Stomach (tissue), 9 donors: Measurements from ENCODE around the gene USP6NL. TPM values are rescaled to one million over a fixed set of nuclear protein-coding genes. Genes with fewer than 3 reads are reported as not detected.

Experiments used
- DNase-seq, 2 donors: peaks; one replicate each; pipeline versions ENCODE4 v3.0.0 to v3.0.0-alpha.2; 2013 to 2019
- H3K27ac ChIP-seq, 5 donors: fragments of 200-600 bp in 4 of 5; sonication (generic) in 4 of 5; one replicate each; pipeline ENCODE4 v1.5.1; 2013 to 2019; ENCODE audit warnings: mild to moderate bottlenecking in 1 of 5, moderate library complexity in 1 of 5
- H3K27me3 ChIP-seq, 3 donors: fragments of 200-600 bp; sonication (generic); one replicate each; pipeline ENCODE4 v1.5.1; 2017 to 2019; ENCODE audit warnings: mixed run types in 1 of 3
- H3K36me3 ChIP-seq, 4 donors: fragments of 200-600 bp; sonication (generic); 1 replicate in 3 of 4; 2 replicates in 1 of 4; pipeline ENCODE4 v1.5.1; 2016 to 2019
- H3K4me1 ChIP-seq, 4 donors: fragments of 200-600 bp; sonication (generic); one replicate each; pipeline ENCODE4 v1.5.1; 2016 to 2019
- H3K4me3 ChIP-seq, 4 donors: fragments of 200-600 bp; sonication (generic) in 3 of 4; one replicate each; pipeline ENCODE4 v1.5.1; 2016 to 2019; ENCODE audit warnings: mild to moderate bottlenecking in 1 of 4
- H3K9me3 ChIP-seq, 4 donors: fragments of 200-600 bp; sonication (generic); one replicate each; pipeline ENCODE4 v1.5.1; 2016 to 2019
- EP300 ChIP-seq: sonication (generic); formaldehyde crosslinking; IDR thresholded peaks from one replicate; pipeline ENCODE4 v1.6.1; 2017; ENCODE audit warnings: antibody characterized with exemption
- POLR2A ChIP-seq, 4 donors: fragments of 450-650 bp; IDR thresholded peaks; one replicate each; pipeline ENCODE4 v1.6.1; 2016; ENCODE audit warnings: antibody characterized with exemption in 4 of 4, control low read depth in 2 of 4, mild to moderate bottlenecking in 1 of 4, moderate library complexity in 1 of 4
- POLR2AphosphoS5 ChIP-seq, 3 donors: sonication (generic); formaldehyde crosslinking; IDR thresholded peaks; one replicate each; pipeline ENCODE4 v1.6.1; 2016; ENCODE audit warnings: antibody characterized with exemption in 3 of 3
- WGBS, 5 donors: extraction: QIAGEN DNeasy Blood & Tissue Kit in 3 of 5; methylation state at CpG; one replicate each; pipeline versions ENCODE4 v1.1.5 to v1.1.7; 2013 to 2018; 5-methylcytosine and 5-hydroxymethylcytosine counted together
- intact Hi-C: fragments of 100-400 bp; cut with DNase I; formaldehyde crosslinking; loops from one replicate; pipeline ENCODE4 v1.15.1; 2023; ENCODE audit warnings: low total_unique reads
- polyA plus RNA-seq, 3 donors: library from polyadenylated mRNA; stranded (reverse); fragments of 200-250 nt; gene quantifications; one replicate each; pipeline ENCODE4 v1.2.3, GENCODE V29; 2013
- total RNA-seq, 5 donors: library from RNA; depleted of rRNA; stranded (reverse); fragments of >200 nt; gene quantifications; one replicate each; pipeline versions ENCODE4 v1.1.0 to v1.2.3, GENCODE V29; 2014 to 2016
- TF ChIP-seq, protein P1 (sequence below), 7 experiments: fragments of 450-650 bp in 4 of 7; fragments of 200-600 bp in 3 of 7; sonication (generic) in 3 of 7; IDR thresholded peaks; one replicate each; pipeline ENCODE4 v1.5.1; 2016 to 2019; ENCODE audit warnings: antibody characterized with exemption in 7 of 7, control low read depth in 2 of 7, mild to moderate bottlenecking in 1 of 7
- donor health status: healthy with polysubstance abuse.
- donor health status: Bipolar disorder and iron deficiency.
- donor health status: healthy.

The USP6NL gene
- total and polyA plus RNA-seq, 8 donors = 4.7 to 31.5 (median 6.3) TPM

DNA sequence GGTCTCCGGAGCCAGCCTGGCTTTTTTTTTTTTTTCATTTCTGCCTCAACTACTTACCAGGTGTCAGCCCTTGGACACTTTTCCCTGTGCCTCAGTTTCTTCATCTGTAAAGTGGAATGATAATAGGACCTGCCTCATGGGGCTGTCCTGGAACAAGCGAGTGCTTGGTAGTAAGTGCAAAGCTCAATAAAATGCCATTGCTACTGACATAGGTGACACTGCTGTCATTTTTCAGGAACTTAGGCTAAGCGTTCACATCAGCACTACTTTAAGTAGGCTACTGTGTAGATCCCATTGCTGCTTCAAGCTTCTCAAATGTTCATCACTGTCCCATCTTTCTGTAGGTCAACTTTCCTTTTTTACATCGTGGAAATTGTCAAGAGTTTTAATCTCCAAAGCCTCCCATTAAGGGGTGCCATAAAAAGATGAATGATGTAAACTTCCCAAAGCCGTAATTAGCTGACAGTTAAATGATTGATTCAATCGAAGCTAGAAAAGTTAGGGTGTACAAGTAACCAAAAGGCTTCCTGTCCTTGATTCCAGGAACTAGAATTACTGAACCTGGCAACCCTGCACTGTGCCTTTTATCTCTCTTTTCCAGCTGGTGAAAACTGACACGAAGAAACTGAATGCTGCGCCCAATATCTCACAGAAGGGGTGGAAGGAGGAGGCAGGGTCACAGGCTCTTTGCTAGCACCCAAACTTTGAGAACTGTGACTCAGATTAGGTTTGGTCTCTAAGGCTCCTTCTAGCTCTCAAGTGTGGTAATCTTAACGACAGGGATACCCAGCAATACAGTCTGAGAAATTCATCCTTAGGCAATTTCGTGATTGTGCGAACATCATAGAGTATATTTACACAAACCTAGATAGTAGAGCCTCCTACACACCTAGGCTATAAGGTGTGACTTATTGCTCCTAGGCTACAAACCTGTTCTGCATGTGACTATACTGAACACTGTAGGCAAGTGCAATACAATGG lies 861 bp upstream of the USP6NL start:
- peak overlapping the region; percentile 77 to 97 (median 86) for H3K4me3 ChIP-seq
- DNase-seq = peak in 1 of 2 donors; percentile 47
- H3K27ac ChIP-seq = peak overlapping the region; percentile 89 to 94 (median 93)
- TF ChIP-seq EP300 (no peak), POLR2AphosphoS5 (IDR thresholded peaks at IDR 0.05) (no peak), POLR2A (IDR thresholded peaks at IDR 0.05) (no peak)
- TF ChIP-seq, protein P1, sequence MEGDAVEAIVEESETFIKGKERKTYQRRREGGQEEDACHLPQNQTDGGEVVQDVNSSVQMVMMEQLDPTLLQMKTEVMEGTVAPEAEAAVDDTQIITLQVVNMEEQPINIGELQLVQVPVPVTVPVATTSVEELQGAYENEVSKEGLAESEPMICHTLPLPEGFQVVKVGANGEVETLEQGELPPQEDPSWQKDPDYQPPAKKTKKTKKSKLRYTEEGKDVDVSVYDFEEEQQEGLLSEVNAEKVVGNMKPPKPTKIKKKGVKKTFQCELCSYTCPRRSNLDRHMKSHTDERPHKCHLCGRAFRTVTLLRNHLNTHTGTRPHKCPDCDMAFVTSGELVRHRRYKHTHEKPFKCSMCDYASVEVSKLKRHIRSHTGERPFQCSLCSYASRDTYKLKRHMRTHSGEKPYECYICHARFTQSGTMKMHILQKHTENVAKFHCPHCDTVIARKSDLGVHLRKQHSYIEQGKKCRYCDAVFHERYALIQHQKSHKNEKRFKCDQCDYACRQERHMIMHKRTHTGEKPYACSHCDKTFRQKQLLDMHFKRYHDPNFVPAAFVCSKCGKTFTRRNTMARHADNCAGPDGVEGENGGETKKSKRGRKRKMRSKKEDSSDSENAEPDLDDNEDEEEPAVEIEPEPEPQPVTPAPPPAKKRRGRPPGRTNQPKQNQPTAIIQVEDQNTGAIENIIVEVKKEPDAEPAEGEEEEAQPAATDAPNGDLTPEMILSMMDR (IDR thresholded peaks at IDR 0.05) = no peak
- H3K9me3 ChIP-seq = no peaks in the 10 kb centered on the region
- no peaks in the 10 kb centered on the region for H3K27me3 ChIP-seq
- 7 to 16% (median 7%) methylated on average over 11 of the region's 11 CpGs for WGBS, 5 donors
- intact Hi-C loops = no loop called here
- H3K4me1 ChIP-seq = peaks cover 9 to 37% (median 26%) of the 10 kb centered on the region in 4 donors
- H3K36me3 ChIP-seq = no peaks in the 10 kb centered on the region

DNA sequence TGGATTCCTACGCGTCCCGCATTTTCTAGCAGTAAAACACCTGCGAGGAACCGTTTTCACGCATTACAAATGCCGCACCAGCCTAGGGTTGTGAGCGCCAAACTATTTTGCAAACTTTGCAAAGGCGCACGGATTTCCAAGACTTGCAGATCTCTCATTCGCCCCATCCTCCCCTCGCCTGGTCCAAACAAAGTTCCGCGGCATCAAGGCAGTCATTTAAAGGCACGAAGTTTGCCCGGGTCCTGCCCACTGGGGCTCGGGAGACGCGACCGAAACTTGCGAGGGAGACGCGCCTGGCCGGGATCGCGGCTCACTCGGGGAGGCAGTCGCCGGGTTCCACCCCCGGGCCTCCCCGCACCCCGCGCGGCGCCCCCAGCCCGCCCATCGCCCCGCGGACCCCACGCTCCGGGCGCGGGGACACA lies 613 bp downstream of the USP6NL start:
- Histone ChIP-seq H3K36me3 (no peaks in the 10 kb centered on the region), H3K4me3 (peak overlapping the region; percentile 77 to 97 (median 86)), H3K9me3 (no peaks in the 10 kb centered on the region), H3K27ac (peak overlapping the region; percentile 91 to 97 (median 94)), H3K4me1 (peaks cover 9 to 39% (median 26%) of the 10 kb centered on the region in 4 donors), H3K27me3 (no peaks in the 10 kb centered on the region)
- intact Hi-C loops = no loop called here
- peak in 1 of 2 donors; percentile 71 for DNase-seq
- no peak for TF ChIP-seq POLR2AphosphoS5 (IDR thresholded peaks at IDR 0.05)
- TF ChIP-seq, protein P1 (IDR thresholded peaks at IDR 0.05) = no peak
- TF ChIP-seq POLR2A (IDR thresholded peaks at IDR 0.05) = no peak
- no peak for TF ChIP-seq EP300
- 0 to 1% (median 1%) methylated on average over 20 to 43 of the region's 43 CpGs for WGBS, 5 donors

DNA sequence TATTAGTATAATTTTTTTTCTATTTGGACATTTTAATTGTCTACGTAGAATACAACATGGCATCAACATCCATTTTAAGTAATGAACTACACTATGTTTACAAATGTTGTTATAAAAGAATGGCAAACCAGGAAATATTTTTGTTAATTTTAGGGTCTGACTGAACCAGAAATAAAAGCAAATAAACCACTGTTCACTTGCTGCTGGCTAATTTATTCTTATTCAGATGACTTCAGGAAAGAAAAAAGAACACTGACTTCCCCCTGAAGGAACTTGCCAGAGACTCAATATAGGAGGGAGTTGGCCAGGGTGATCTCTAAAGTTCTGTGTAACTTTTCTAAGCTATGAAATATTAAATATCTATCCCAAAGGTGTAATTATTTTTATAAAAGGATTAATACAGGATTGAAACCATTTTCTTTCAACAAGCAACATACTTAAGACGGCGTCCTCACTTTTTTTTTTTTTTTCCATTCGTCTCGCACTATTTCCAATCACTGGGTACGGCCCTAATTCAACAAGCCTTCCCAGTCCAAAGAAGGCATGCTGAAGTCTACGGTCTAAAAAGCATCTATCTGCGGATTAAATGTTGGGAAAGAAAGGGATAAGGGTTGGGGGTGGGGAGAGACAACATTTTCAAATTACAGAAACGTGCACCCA lies 1.2 kb downstream of the USP6NL start:
- Histone ChIP-seq H3K36me3 (no peaks in the 10 kb centered on the region), H3K9me3 (no peaks in the 10 kb centered on the region), H3K4me3 (peak overlapping the region; percentile 77 to 97 (median 86)), H3K27me3 (no peaks in the 10 kb centered on the region), H3K4me1 (peaks cover 9 to 39% (median 26%) of the 10 kb centered on the region in 4 donors), H3K27ac (peak overlapping the region; percentile 91 to 97 (median 94))
- no peak for DNase-seq
- intact Hi-C loops = no loop called here
- 4 to 7% (median 5%) methylated on average over 9 of the region's 9 CpGs for WGBS, 5 donors
- no peak for TF ChIP-seq EP300
- TF ChIP-seq, protein P1 (IDR thresholded peaks at IDR 0.05) = no peak
- TF ChIP-seq POLR2A (IDR thresholded peaks at IDR 0.05) = no peak
- no peak for TF ChIP-seq POLR2AphosphoS5 (IDR thresholded peaks at IDR 0.05)

DNA sequence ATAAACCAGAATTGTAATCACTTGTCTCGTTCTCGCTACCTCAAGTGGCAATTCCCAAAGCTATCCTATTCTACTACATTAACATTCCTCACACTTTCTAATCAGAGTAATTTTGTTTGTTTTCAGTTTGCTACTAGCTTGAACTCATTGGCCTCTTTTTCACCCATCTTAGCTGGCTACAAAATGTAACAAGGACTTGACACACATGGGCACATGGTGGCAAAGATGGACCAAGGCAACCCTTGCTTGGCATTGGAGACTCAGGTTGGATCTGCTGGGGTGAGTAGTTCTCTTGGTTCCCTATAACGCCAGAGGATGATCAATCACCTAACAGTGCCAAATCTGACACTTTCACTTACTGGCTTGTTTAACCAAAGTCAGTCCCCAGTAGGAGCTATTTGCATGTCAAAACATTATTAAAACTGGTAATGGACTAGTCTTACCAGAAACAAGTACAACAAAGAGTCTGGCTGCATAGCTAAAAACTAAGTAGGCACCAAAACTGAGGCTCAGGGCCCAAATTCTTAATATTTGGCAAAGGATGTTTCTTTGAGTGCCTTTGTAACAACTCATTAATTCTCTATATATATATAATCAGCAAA lies 1.9 kb downstream of the USP6NL start:
- peak overlapping the region in 3 of 5 donors; percentile 91 to 94 (median 94) for H3K27ac ChIP-seq

More for the DNA sequence above, 1.9 kb downstream of the USP6NL start:
- Histone ChIP-seq H3K9me3 (no peaks in the 10 kb centered on the region), H3K27me3 (no peaks in the 10 kb centered on the region), H3K36me3 (no peaks in the 10 kb centered on the region), H3K4me3 (peak overlapping the region in 3 of 4 donors; percentile 77 to 97 (median 91)), H3K4me1 (peaks cover 9 to 42% (median 27%) of the 10 kb centered on the region in 4 donors)
- intact Hi-C loops = no loop called here
- TF ChIP-seq EP300 (no peak), POLR2A (IDR thresholded peaks at IDR 0.05) (no peak), POLR2AphosphoS5 (IDR thresholded peaks at IDR 0.05) (no peak)
- TF ChIP-seq, protein P1 (IDR thresholded peaks at IDR 0.05) = no peak
- peak in 1 of 2 donors; percentile 27 for DNase-seq
- 48 to 74% (median 60%) methylated on average over 3 of the region's 3 CpGs for WGBS, 5 donors
